Measurements from ENCODE around the gene MRGPRE.

Gene MRGPRE

DNA sequence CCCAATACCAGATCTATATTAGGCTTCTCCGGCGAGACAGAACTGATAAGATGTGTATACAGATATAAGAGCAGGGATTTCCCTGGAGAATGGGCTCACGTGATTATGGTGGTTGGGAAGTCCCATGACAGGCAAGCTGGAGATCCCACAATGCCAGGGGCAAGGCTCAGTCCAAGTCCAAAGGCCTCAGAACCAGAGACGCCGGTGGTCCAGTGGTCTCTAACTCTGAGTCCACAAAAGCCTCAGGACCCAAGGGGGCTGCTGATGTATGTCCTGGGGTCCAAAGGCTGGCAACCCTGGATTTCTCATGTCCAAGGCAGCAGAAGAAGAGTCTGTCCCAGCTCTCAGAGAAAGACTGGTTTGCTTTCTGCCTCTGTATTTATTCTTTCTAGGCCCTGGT is 51.3 kb downstream of the MRGPRE start:
- Mint-ChIP-seq H3K27ac (no peak overlapping the region), H3K4me3 (no peak overlapping the region), H3K9me3 (peaks cover 2% of the 10 kb centered on the region in 2 donors), H3K36me3 (ENCODE audit: insufficient read depth) (no peaks in the 10 kb centered on the region), H3K4me1 (ENCODE audit: low read depth in 2 of 2) (no peaks in the 10 kb centered on the region), H3K27me3 (peaks cover 3 to 8% of the 10 kb centered on the region in 2 donors)
- no peak for DNase-seq
- ATAC-seq (replicated peaks), result no peak

DNA sequence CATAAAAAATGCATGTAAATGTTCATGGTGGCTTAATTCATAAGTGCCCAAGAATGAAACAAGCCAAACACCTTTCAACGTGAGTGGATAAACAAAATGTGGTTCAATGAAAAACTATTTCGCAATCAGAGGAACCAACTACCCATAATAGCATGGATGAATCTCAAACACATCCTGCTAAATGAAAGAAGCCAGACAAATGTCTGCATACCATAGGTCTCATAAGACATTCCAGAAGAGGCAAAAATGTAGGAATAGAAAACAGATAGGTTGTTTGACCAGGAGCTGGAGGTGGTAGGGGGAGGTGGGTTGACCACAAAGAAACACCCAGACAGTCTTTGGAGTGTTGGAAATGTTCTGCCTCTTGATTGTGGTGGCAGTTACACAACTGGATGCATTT is 53.9 kb downstream of the MRGPRE start:
- peaks cover 8 to 10% of the 10 kb centered on the region in 2 donors for H3K27me3 Mint-ChIP-seq
- no peak overlapping the region for H3K4me3 Mint-ChIP-seq
- DNase-seq (no peak), ATAC-seq (replicated peaks) (no peak)
- H3K36me3 Mint-ChIP-seq (ENCODE audit: insufficient read depth), result no peaks in the 10 kb centered on the region
- H3K4me1 Mint-ChIP-seq (ENCODE audit: low read depth in 2 of 2), result no peaks in the 10 kb centered on the region
- peaks cover 7% of the 10 kb centered on the region in 2 donors for H3K9me3 Mint-ChIP-seq
- no peak overlapping the region for H3K27ac Mint-ChIP-seq

DNA sequence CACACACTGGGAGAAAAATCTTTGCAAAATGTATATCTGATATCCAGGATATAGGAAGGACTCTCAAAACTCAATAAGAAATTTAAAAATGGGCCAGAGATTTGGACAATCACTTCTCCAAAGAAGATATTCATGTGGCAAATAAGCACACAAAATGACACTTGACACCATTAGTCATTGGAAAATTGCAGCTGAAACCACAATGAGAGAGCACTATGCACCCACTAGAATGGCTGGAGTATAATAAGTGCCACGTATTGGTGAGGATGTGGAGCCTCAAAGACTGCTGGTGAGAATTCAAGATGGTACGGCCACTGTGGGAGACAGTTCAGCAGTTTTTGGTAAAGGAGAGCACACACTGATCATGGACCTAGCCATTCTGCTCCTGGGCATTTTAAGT is 54.3 kb downstream of the MRGPRE start:
- Mint-ChIP-seq H3K4me1 (ENCODE audit: low read depth in 2 of 2) (no peaks in the 10 kb centered on the region), H3K27ac (no peak overlapping the region), H3K27me3 (peaks cover 8 to 10% of the 10 kb centered on the region in 2 donors), H3K36me3 (ENCODE audit: insufficient read depth) (no peaks in the 10 kb centered on the region), H3K9me3 (peaks cover 7% of the 10 kb centered on the region in 2 donors), H3K4me3 (no peak overlapping the region)
- no peak for DNase-seq
- no peak for ATAC-seq (replicated peaks)

All from effector memory CD8-positive, alpha-beta T cell (primary cell).